ENCODE measurements around the gene SMAD1.
"Not testable (repeated sequence)": the region's sequence is repeated elsewhere in the genome, so short reads cannot be mapped to it uniquely, and the experiment has no call there.

The SMAD1 gene

DNA sequence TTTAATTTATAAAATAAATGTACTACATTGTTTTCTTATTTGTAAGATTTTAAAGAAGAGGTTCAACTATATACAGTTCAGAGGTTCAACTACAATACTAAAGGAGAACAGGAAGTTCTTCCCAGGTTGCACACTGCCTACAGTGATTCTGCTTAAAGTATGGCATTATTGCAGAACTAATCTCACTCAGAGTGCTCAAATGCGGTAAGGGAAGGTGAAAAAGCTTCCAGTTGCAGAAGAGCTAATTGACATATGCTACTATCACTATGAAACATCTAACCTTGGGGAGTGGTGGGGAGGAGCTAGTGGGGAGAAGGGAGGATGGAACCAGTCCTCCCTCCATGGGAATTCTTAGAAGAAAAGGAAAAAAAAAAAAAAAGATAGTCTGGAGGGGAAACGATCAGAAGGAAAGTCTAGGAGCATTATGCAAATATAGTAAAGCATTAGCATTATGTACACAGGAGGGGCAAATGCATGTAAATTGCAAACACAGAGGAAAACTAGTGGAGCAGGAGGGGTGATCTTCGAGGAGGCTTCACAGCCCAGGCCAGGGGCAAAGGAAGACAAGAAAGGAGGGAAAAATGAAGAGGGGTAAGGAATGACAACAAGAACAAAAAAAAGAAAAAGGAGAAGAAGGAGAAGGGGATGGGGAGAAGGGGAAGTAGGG, 105.6 kb downstream of the SMAD1 start:
- Histone ChIP-seq H3K27ac (ENCODE audit: low read length) (no peak overlapping the region), H3K4me2 (ENCODE audit: low read depth, low read length) (no peak overlapping the region), H3K79me2 (ENCODE audit: low read length) (no peaks in the 10 kb centered on the region), H3K27me3 (replicated peaks; ENCODE audit: insufficient read depth, low read length) (no peaks in the 10 kb centered on the region), H3K9me3 (replicated peaks; ENCODE audit: insufficient read depth, low read length) (no peaks in the 10 kb centered on the region), H3K36me3 (replicated peaks; ENCODE audit: insufficient read depth, low read length) (no peaks in the 10 kb centered on the region), H4K20me1 (ENCODE audit: insufficient read depth, low read length) (no peaks in the 10 kb centered on the region), H3F3A (ENCODE audit: insufficient read depth, low read length) (no peaks in the 10 kb centered on the region), H2AFZ (ENCODE audit: low read length) (no peak overlapping the region), H3K9me2 (replicated peaks; ENCODE audit: insufficient read depth, low read length) (no peaks in the 10 kb centered on the region), H3K4me3 (ENCODE audit: low read length) (no peak overlapping the region), H3K9ac (ENCODE audit: low read length) (no peak overlapping the region), H3K4me1 (ENCODE audit: low read length) (no peaks in the 10 kb centered on the region)
- TF ChIP-seq EZH2phosphoT487 (IDR thresholded peaks at IDR 0.05; ENCODE audit: low read length) (no peak), EZH2 (optimal IDR thresholded peaks at IDR 0.05; ENCODE audit: low read depth, low read length) (no peak)
- TF ChIP-seq, protein P1, sequence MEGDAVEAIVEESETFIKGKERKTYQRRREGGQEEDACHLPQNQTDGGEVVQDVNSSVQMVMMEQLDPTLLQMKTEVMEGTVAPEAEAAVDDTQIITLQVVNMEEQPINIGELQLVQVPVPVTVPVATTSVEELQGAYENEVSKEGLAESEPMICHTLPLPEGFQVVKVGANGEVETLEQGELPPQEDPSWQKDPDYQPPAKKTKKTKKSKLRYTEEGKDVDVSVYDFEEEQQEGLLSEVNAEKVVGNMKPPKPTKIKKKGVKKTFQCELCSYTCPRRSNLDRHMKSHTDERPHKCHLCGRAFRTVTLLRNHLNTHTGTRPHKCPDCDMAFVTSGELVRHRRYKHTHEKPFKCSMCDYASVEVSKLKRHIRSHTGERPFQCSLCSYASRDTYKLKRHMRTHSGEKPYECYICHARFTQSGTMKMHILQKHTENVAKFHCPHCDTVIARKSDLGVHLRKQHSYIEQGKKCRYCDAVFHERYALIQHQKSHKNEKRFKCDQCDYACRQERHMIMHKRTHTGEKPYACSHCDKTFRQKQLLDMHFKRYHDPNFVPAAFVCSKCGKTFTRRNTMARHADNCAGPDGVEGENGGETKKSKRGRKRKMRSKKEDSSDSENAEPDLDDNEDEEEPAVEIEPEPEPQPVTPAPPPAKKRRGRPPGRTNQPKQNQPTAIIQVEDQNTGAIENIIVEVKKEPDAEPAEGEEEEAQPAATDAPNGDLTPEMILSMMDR (IDR thresholded peaks at IDR 0.05; ENCODE audit: low read length): no peak
- DNase-seq: no peak

GRCh38 chr4:145589381-145589780, 107.7 kb downstream of the SMAD1 start:
- not testable (repeated sequence) for DNase-seq; H3K4me1 ChIP-seq (ENCODE audit: low read length); H3K4me2 ChIP-seq (ENCODE audit: low read depth, low read length)

GRCh38 chr4:145589916-145590702, 108.5 kb downstream of the SMAD1 start:
- H3K36me3 ChIP-seq (replicated peaks; ENCODE audit: insufficient read depth, low read length): no peaks in the 10 kb centered on the region
- no peaks in the 10 kb centered on the region for H3K27me3 ChIP-seq (replicated peaks; ENCODE audit: insufficient read depth, low read length)
- TF ChIP-seq, protein P1 (IDR thresholded peaks at IDR 0.05; ENCODE audit: low read length): no peak
- TF ChIP-seq EZH2phosphoT487 (IDR thresholded peaks at IDR 0.05; ENCODE audit: low read length) (no peak), EZH2 (optimal IDR thresholded peaks at IDR 0.05; ENCODE audit: low read depth, low read length) (no peak)
- H3K27ac ChIP-seq (ENCODE audit: low read length): no peak overlapping the region
- no peaks in the 10 kb centered on the region for H3F3A ChIP-seq (ENCODE audit: insufficient read depth, low read length)
- no peaks in the 10 kb centered on the region for H3K4me1 ChIP-seq (ENCODE audit: low read length)
- no peak for DNase-seq
- no peaks in the 10 kb centered on the region for H3K79me2 ChIP-seq (ENCODE audit: low read length)
- no peak overlapping the region for H2AFZ ChIP-seq (ENCODE audit: low read length)
- no peak overlapping the region for H3K4me3 ChIP-seq (ENCODE audit: low read length)
- no peaks in the 10 kb centered on the region for H3K9me3 ChIP-seq (replicated peaks; ENCODE audit: insufficient read depth, low read length)
- no peaks in the 10 kb centered on the region for H3K9me2 ChIP-seq (replicated peaks; ENCODE audit: insufficient read depth, low read length)
- H3K9ac ChIP-seq (ENCODE audit: low read length): no peak overlapping the region
- H4K20me1 ChIP-seq (ENCODE audit: insufficient read depth, low read length): no peaks in the 10 kb centered on the region
- H3K4me2 ChIP-seq (ENCODE audit: low read depth, low read length): no peak overlapping the region

More at GRCh38 chr4:145589381-145589780, 107.7 kb downstream of the SMAD1 start:
- H3K9me2 ChIP-seq (replicated peaks; ENCODE audit: insufficient read depth, low read length); H3K27me3 ChIP-seq (replicated peaks; ENCODE audit: insufficient read depth, low read length); H3K79me2 ChIP-seq (ENCODE audit: low read length); H2AFZ ChIP-seq (ENCODE audit: low read length); H3K9ac ChIP-seq (ENCODE audit: low read length); H3F3A ChIP-seq (ENCODE audit: insufficient read depth, low read length); H3K36me3 ChIP-seq (replicated peaks; ENCODE audit: insufficient read depth, low read length); H3K27ac ChIP-seq (ENCODE audit: low read length); H3K9me3 ChIP-seq (replicated peaks; ENCODE audit: insufficient read depth, low read length); H4K20me1 ChIP-seq (ENCODE audit: insufficient read depth, low read length); H3K4me3 ChIP-seq (ENCODE audit: low read length): not testable (repeated sequence)

All from MM.1S (cell line).